ENCODE results near the gene CELF6. TPM values are rescaled to one million over a fixed set of nuclear protein-coding genes. Genes with fewer than 3 reads are reported as not detected.
A peak's percentile ranks its signal among the peaks of the same experiment; 100 is the strongest.

CELF6 gene
- total and polyA plus RNA-seq, 7 donors: 2.1 to 5.8 (median 3.1) TPM; not detected in 2

- Histone ChIP-seq H3K36me3 (peaks cover 0 to 9% (median 4%) of the 10 kb centered on the region in 4 donors), H3K27me3 (no peaks in the 10 kb centered on the region), H3K9me3 (no peaks in the 10 kb centered on the region), H3K4me1 (peaks cover 0 to 6% (median 0%) of the 10 kb centered on the region in 4 donors), H3K27ac (no peak overlapping the region), H3K4me3 (no peak overlapping the region)
- WGBS, 2 donors: 98 to 99% methylated on average over 1 of the region's 1 CpG
- intact Hi-C loops (cut with DNase I): no loop called here
- TF ChIP-seq CTCF (IDR thresholded peaks at IDR 0.05) (no peak), POLR2A (IDR thresholded peaks at IDR 0.05) (no peak), POLR2AphosphoS5 (IDR thresholded peaks at IDR 0.05) (no peak), EP300 (IDR thresholded peaks at IDR 0.05) (no peak)
- DNase-seq: no peak
Observed at GRCh38 chr15:72361176-72361575, 41.2 kb upstream of the CELF6 start.

- H3K27ac ChIP-seq: peak overlapping the region in 1 of 4 donors; percentile 19
- H3K4me1 ChIP-seq: peaks cover 0 to 6% (median 0%) of the 10 kb centered on the region in 4 donors
- no peaks in the 10 kb centered on the region for H3K27me3 ChIP-seq
- DNase-seq: peak; percentile 74
- H3K9me3 ChIP-seq: no peaks in the 10 kb centered on the region
- 55 to 60% methylated on average over 7 of the region's 7 CpGs for WGBS, 2 donors
- no peak overlapping the region for H3K4me3 ChIP-seq
- intact Hi-C loops (cut with DNase I): no loop called here
- TF ChIP-seq POLR2A (IDR thresholded peaks at IDR 0.05) (no peak), POLR2AphosphoS5 (IDR thresholded peaks at IDR 0.05) (no peak), EP300 (IDR thresholded peaks at IDR 0.05) (no peak), CTCF (IDR thresholded peaks at IDR 0.05) (no peak)
- H3K36me3 ChIP-seq: peaks cover 7 to 33% (median 23%) of the 10 kb centered on the region in 4 donors
Observed at GRCh38 chr15:72358650-72359171, 38.8 kb upstream of the CELF6 start.

- 85 to 94% methylated on average over 3 of the region's 3 CpGs for WGBS, 2 donors
- DNase-seq: no peak
- no peaks in the 10 kb centered on the region for H3K27me3 ChIP-seq
- peak overlapping the region in 1 of 4 donors; percentile 19 for H3K27ac ChIP-seq
- no peak overlapping the region for H3K4me3 ChIP-seq
- intact Hi-C loops (cut with DNase I): no loop called here
- peaks cover 9 to 39% (median 28%) of the 10 kb centered on the region in 4 donors for H3K36me3 ChIP-seq
- TF ChIP-seq EP300 (IDR thresholded peaks at IDR 0.05): no peak
- TF ChIP-seq POLR2A (IDR thresholded peaks at IDR 0.05): no peak
- TF ChIP-seq POLR2AphosphoS5 (IDR thresholded peaks at IDR 0.05): no peak
- TF ChIP-seq CTCF (IDR thresholded peaks at IDR 0.05): no peak
- H3K9me3 ChIP-seq: no peaks in the 10 kb centered on the region
- peaks cover 0 to 6% (median 0%) of the 10 kb centered on the region in 4 donors for H3K4me1 ChIP-seq
Observed at GRCh38 chr15:72358121-72358520, 38.2 kb upstream of the CELF6 start.

GRCh38 chr15:72354496-72354895 lies 34.5 kb upstream of the CELF6 start:
- no peak overlapping the region for H3K4me3 ChIP-seq
- no peak overlapping the region for H3K27ac ChIP-seq
- H3K36me3 ChIP-seq: peaks cover 15 to 74% (median 56%) of the 10 kb centered on the region in 4 donors
- H3K4me1 ChIP-seq: peaks cover 0 to 6% (median 0%) of the 10 kb centered on the region in 4 donors
- 93 to 100% methylated on average over 1 of the region's 1 CpG for WGBS, 2 donors
- TF ChIP-seq POLR2AphosphoS5 (IDR thresholded peaks at IDR 0.05) (no peak), POLR2A (IDR thresholded peaks at IDR 0.05) (no peak), EP300 (IDR thresholded peaks at IDR 0.05) (no peak), CTCF (IDR thresholded peaks at IDR 0.05) (no peak)
- no peak for DNase-seq
- intact Hi-C loops (cut with DNase I): no loop called here
- H3K9me3 ChIP-seq: no peaks in the 10 kb centered on the region
- H3K27me3 ChIP-seq: no peaks in the 10 kb centered on the region

GRCh38 chr15:72353266-72353665 lies 33.3 kb upstream of the CELF6 start:
- Histone ChIP-seq H3K4me3 (no peak overlapping the region), H3K27me3 (no peaks in the 10 kb centered on the region), H3K36me3 (peaks cover 18 to 87% (median 65%) of the 10 kb centered on the region in 4 donors), H3K4me1 (no peaks in the 10 kb centered on the region), H3K9me3 (no peaks in the 10 kb centered on the region), H3K27ac (no peak overlapping the region)
- WGBS, 2 donors: 97 to 98% methylated on average over 2 of the region's 2 CpGs
- intact Hi-C loops (cut with DNase I): no loop called here
- no peak for DNase-seq
- TF ChIP-seq CTCF (IDR thresholded peaks at IDR 0.05) (no peak), POLR2A (IDR thresholded peaks at IDR 0.05) (no peak), EP300 (IDR thresholded peaks at IDR 0.05) (no peak), POLR2AphosphoS5 (IDR thresholded peaks at IDR 0.05) (no peak)

Measured in sigmoid colon (tissue), 7 donors.